Colonic mucosa (tissue), 4 donors: ENCODE data around the gene GAA. TPM values are rescaled to one million over a fixed set of nuclear protein-coding genes. Genes with fewer than 3 reads are reported as not detected.

Source experiments
- DNase-seq: peaks from one replicate; pipeline ENCODE4 v3.0.0-alpha.2; 2020
- H3K27ac ChIP-seq: fragments of 200-600 bp; one replicate; pipeline ENCODE4 v1.8.0; 2021
- H3K27me3 ChIP-seq: fragments of 200-600 bp; one replicate; pipeline ENCODE4 v1.8.0; 2021
- H3K36me3 ChIP-seq: fragments of 200-600 bp; one replicate; pipeline ENCODE4 v1.8.0; 2021
- H3K4me1 ChIP-seq: fragments of 200-600 bp; one replicate; pipeline ENCODE4 v1.8.0; 2021; ENCODE audit warnings: mild to moderate bottlenecking
- H3K4me3 ChIP-seq: fragments of 200-600 bp; one replicate; pipeline ENCODE4 v1.8.0; 2021
- H3K9ac ChIP-seq, 2 donors: one replicate each; pipeline ENCODE4 v1.7.0; 2013; ENCODE audit warnings: control low read depth in 2 of 2, low read depth in 2 of 2, low read length in 2 of 2
- H3K9me3 ChIP-seq: fragments of 200-600 bp; one replicate; pipeline ENCODE4 v1.8.0; 2021
- CTCF ChIP-seq: fragments of 200-600 bp; IDR thresholded peaks from one replicate; pipeline ENCODE4 v1.8.0; 2022; ENCODE audit warnings: antibody characterized with exemption, mild to moderate bottlenecking
- intact Hi-C: fragments of 100-400 bp; cut with DNase I; formaldehyde crosslinking; loops from one replicate; pipeline ENCODE4 v1.14.1; 2022
- total RNA-seq, 2 donors: library from RNA; stranded (reverse); fragmentation: NEBNext Ultra II Directional in 1 of 2; extraction: Animal tissue kit (Norgen Biotek cat#: 25700) in 1 of 2; gene quantifications; one replicate each; pipeline ENCODE4 v1.2.1, GENCODE V29; 2021
- donor health status: healthy.
- donor health status: DM: no; HTN: no; CAD: no.
- donor health status: DM: no; HTN: no; CAD: no.

GAA gene
- total RNA-seq, 2 donors from 2014 or later = 34.0 to 59.4 TPM

- Histone ChIP-seq H3K36me3 (no peaks in the 10 kb centered on the region), H3K9me3 (no peaks in the 10 kb centered on the region), H3K27ac (no peak overlapping the region), H3K4me3 (no peak overlapping the region), H3K27me3 (no peaks in the 10 kb centered on the region), H3K9ac (no peak overlapping the region), H3K4me1 (no peaks in the 10 kb centered on the region)
- no peak for DNase-seq
- no peak for TF ChIP-seq CTCF
- intact Hi-C loops = no loop called here
These were observed 9.0 kb downstream of the GAA start for GRCh38 chr17:80110447-80110812.

- no peak for DNase-seq
- Histone ChIP-seq H3K9me3 (no peaks in the 10 kb centered on the region), H3K4me1 (no peaks in the 10 kb centered on the region), H3K9ac (no peak overlapping the region), H3K4me3 (no peak overlapping the region), H3K27ac (no peak overlapping the region), H3K36me3 (no peaks in the 10 kb centered on the region), H3K27me3 (no peaks in the 10 kb centered on the region)
- TF ChIP-seq CTCF = no peak
- intact Hi-C loops = no loop called here
These were observed 9.7 kb downstream of the GAA start for GRCh38 chr17:80110927-80111701.

- no peaks in the 10 kb centered on the region for H3K9me3 ChIP-seq
- H3K27ac ChIP-seq = no peak overlapping the region
- H3K27me3 ChIP-seq = no peaks in the 10 kb centered on the region
- no peaks in the 10 kb centered on the region for H3K36me3 ChIP-seq
- H3K4me1 ChIP-seq = no peaks in the 10 kb centered on the region
- no peak overlapping the region for H3K4me3 ChIP-seq
- H3K9ac ChIP-seq = no peak overlapping the region
- intact Hi-C loops = no loop called here
- TF ChIP-seq CTCF = no peak
- DNase-seq = no peak
These were observed 10.5 kb downstream of the GAA start for GRCh38 chr17:80111702-80112470.

- Histone ChIP-seq H3K4me3 (no peak overlapping the region), H3K27ac (no peak overlapping the region), H3K27me3 (no peaks in the 10 kb centered on the region), H3K9ac (no peak overlapping the region), H3K9me3 (no peaks in the 10 kb centered on the region), H3K36me3 (no peaks in the 10 kb centered on the region), H3K4me1 (no peaks in the 10 kb centered on the region)
- DNase-seq = no peak
- intact Hi-C loops = no loop called here
- no peak for TF ChIP-seq CTCF
These were observed 11.2 kb downstream of the GAA start for GRCh38 chr17:80112471-80113032.

GRCh38 chr17:80113033-80113484 is 11.7 kb downstream of the GAA start:
- Histone ChIP-seq H3K9me3 (no peaks in the 10 kb centered on the region), H3K9ac (no peak overlapping the region), H3K27ac (no peak overlapping the region), H3K4me3 (no peak overlapping the region), H3K36me3 (no peaks in the 10 kb centered on the region), H3K4me1 (no peaks in the 10 kb centered on the region), H3K27me3 (no peaks in the 10 kb centered on the region)
- no peak for TF ChIP-seq CTCF
- DNase-seq = no peak
- intact Hi-C loops = no loop called here
